Loucy (cell line): ENCODE results near the gene DDR2.

Experiments
- CTCF ChIP-seq: fragments of 200-600 bp; sonication (generic); conservative IDR thresholded peaks from 2 replicates; pipeline ENCODE4 v1.5.1; 2014; ENCODE audit warnings: mild to moderate bottlenecking, antibody characterized with exemption, low read length
- EZH2phosphoT487 ChIP-seq: fragments of 200-600 bp; IDR thresholded peaks from 2 replicates; pipeline ENCODE4 v1.6.1; 2018; ENCODE audit warnings: antibody characterized with exemption, mild to moderate bottlenecking, moderate library complexity, borderline replicate concordance

GRCh38 chr1:162695687-162696086 lies 63.4 kb downstream of the DDR2 start:
- TF ChIP-seq CTCF (no peak), EZH2phosphoT487 (no peak)
